Vagina (tissue), 2 donors: ENCODE measurements around the gene MTO1. TPM values are rescaled to one million over a fixed set of nuclear protein-coding genes. Genes with fewer than 3 reads are reported as not detected.
"Not testable (repeated sequence)": the region's sequence is repeated elsewhere in the genome, so short reads cannot be mapped to it uniquely, and the experiment has no call there.

Experiments
- DNase-seq, 2 donors: peaks; one replicate each; pipeline ENCODE4 v3.0.0-alpha.2; 2017; ENCODE audit errors: extremely low spot score in 2 of 2
- H3K27ac ChIP-seq: fragments of 200-600 bp; sonication (generic); one replicate; pipeline ENCODE4 v1.5.1; 2019
- H3K27me3 ChIP-seq: fragments of 200-600 bp; sonication (generic); one replicate; pipeline ENCODE4 v1.5.1; 2019
- H3K36me3 ChIP-seq, 2 donors: fragments of 200-600 bp; sonication (generic); one replicate each; pipeline ENCODE4 v1.5.1; 2017 to 2019
- H3K4me1 ChIP-seq: fragments of 200-600 bp; sonication (generic); one replicate; pipeline ENCODE4 v1.5.1; 2019
- H3K4me3 ChIP-seq, 2 donors: fragments of 200-600 bp; sonication (generic); 1 replicate in 1 of 2; 2 replicates in 1 of 2; pipeline ENCODE4 v1.5.1; 2016 to 2019
- H3K9me3 ChIP-seq: fragments of 200-600 bp; sonication (generic); one replicate; pipeline ENCODE4 v1.5.1; 2019
- POLR2A ChIP-seq, 2 donors: fragments of 450-650 bp; IDR thresholded peaks; one replicate each; pipeline ENCODE4 v1.6.1; 2017; ENCODE audit warnings: antibody characterized with exemption in 2 of 2, mild to moderate bottlenecking in 2 of 2, moderate library complexity in 2 of 2
- POLR2AphosphoS5 ChIP-seq, 2 donors: sonication (generic); formaldehyde crosslinking; IDR thresholded peaks; one replicate each; pipeline ENCODE4 v1.9.0; 2017; ENCODE audit warnings: antibody characterized with exemption in 2 of 2, mild to moderate bottlenecking in 2 of 2, low read depth in 1 of 2; ENCODE audit not compliant: insufficient read depth in 1 of 2
- intact Hi-C: fragments of 100-400 bp; cut with DNase I; formaldehyde crosslinking; loops from one replicate; pipeline ENCODE4 v1.15.1; 2023
- total RNA-seq: library from RNA; depleted of rRNA; stranded (reverse); fragments of >200 nt; gene quantifications from one replicate; pipeline ENCODE4 v1.2.3, GENCODE V29; 2016
- TF ChIP-seq, protein P1 (sequence below), 3 experiments: fragments of 450-650 bp in 2 of 3; fragments of 200-600 bp in 1 of 3; sonication (generic) in 1 of 3; IDR thresholded peaks; one replicate each; pipeline ENCODE4 v1.5.1; 2017 to 2019; ENCODE audit warnings: antibody characterized with exemption in 3 of 3, mild to moderate bottlenecking in 2 of 3, moderate library complexity in 2 of 3

MTO1 gene
- total RNA-seq, 1 donor from 2014 or later = 26.0 TPM

DNA sequence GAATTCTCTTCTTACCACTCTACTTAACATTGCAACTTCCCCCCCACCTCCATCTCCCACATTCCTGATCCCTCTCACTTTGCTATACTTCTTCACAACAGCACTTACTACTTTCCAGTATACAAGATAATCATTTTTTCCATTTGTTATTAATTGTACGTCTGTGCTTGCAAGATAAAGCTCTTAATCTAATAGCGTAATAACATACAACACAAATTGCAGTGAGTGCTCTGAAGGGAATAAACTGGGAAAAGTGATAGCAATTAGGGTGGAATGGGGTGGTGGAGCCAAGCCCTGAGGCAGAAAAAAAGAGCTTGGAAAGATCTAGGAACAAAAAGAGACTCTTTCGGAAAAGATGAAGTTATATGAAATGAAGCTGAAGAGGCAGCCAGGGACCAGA is 18.0 kb upstream of the MTO1 start:
- Histone ChIP-seq H3K9me3 (no peaks in the 10 kb centered on the region), H3K4me1 (no peaks in the 10 kb centered on the region), H3K4me3 (no peak overlapping the region), H3K27me3 (no peaks in the 10 kb centered on the region), H3K27ac (no peak overlapping the region), H3K36me3 (no peaks in the 10 kb centered on the region)
- DNase-seq = no peak
- TF ChIP-seq, protein P1, sequence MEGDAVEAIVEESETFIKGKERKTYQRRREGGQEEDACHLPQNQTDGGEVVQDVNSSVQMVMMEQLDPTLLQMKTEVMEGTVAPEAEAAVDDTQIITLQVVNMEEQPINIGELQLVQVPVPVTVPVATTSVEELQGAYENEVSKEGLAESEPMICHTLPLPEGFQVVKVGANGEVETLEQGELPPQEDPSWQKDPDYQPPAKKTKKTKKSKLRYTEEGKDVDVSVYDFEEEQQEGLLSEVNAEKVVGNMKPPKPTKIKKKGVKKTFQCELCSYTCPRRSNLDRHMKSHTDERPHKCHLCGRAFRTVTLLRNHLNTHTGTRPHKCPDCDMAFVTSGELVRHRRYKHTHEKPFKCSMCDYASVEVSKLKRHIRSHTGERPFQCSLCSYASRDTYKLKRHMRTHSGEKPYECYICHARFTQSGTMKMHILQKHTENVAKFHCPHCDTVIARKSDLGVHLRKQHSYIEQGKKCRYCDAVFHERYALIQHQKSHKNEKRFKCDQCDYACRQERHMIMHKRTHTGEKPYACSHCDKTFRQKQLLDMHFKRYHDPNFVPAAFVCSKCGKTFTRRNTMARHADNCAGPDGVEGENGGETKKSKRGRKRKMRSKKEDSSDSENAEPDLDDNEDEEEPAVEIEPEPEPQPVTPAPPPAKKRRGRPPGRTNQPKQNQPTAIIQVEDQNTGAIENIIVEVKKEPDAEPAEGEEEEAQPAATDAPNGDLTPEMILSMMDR (IDR thresholded peaks at IDR 0.05) = no peak
- TF ChIP-seq POLR2AphosphoS5 (IDR thresholded peaks at IDR 0.05; ENCODE audit: insufficient read depth in 1 of 2, low read depth in 1 of 2) (no peak), POLR2A (IDR thresholded peaks at IDR 0.05) (no peak)
- intact Hi-C loops = no loop called here

- DNase-seq = no peak
- peak overlapping the region; percentile 91 for H3K27ac ChIP-seq
- H3K36me3 ChIP-seq = no peaks in the 10 kb centered on the region
- no peaks in the 10 kb centered on the region for H3K27me3 ChIP-seq
- intact Hi-C loops = loop anchor here (10.0 kb wide), 1 partner anchor 73 kb away; the partner anchor contains the start of gene EEF1A1
- peaks cover 16% of the 10 kb centered on the region for H3K4me1 ChIP-seq
- no peaks in the 10 kb centered on the region for H3K9me3 ChIP-seq
- TF ChIP-seq POLR2AphosphoS5 (IDR thresholded peaks at IDR 0.05; ENCODE audit: insufficient read depth in 1 of 2, low read depth in 1 of 2) (no peak), POLR2A (IDR thresholded peaks at IDR 0.05) (no peak)
- TF ChIP-seq, protein P1 (IDR thresholded peaks at IDR 0.05) = no peak
- peak overlapping the region; percentile 62 to 81 for H3K4me3 ChIP-seq
These were observed 10.1 kb upstream of the MTO1 start for GRCh38 chr6:73451223-73452106.

- intact Hi-C loops = loop anchor here (10.0 kb wide), 1 partner anchor 73 kb away; the partner anchor contains the start of gene EEF1A1
- DNase-seq = no peak
- H3K9me3 ChIP-seq = no peaks in the 10 kb centered on the region
- H3K27ac ChIP-seq = peak within 1 kb of the TSS; percentile 91
- peaks cover 16% of the 10 kb centered on the region for H3K4me1 ChIP-seq
- H3K4me3 ChIP-seq = peak within 1 kb of the TSS; percentile 62 to 81
- no peaks in the 10 kb centered on the region for H3K36me3 ChIP-seq
- TF ChIP-seq POLR2A (IDR thresholded peaks at IDR 0.05) = peak in 1 of 2 donors; percentile 43
- TF ChIP-seq, protein P1 (IDR thresholded peaks at IDR 0.05) = no peak
- peak in 1 of 2 donors; percentile 76 for TF ChIP-seq POLR2AphosphoS5 (IDR thresholded peaks at IDR 0.05; ENCODE audit: insufficient read depth in 1 of 2, low read depth in 1 of 2)
- no peaks in the 10 kb centered on the region for H3K27me3 ChIP-seq
These were observed 9.5 kb upstream of the MTO1 start, which contains the start of gene CGAS for GRCh38 chr6:73452107-73452461. CGAS (minus strand) TSS chr6:73452297; CDS start chr6:73452181, 116 bp downstream.

GRCh38 chr6:73455865-73456629 is 5.5 kb upstream of the MTO1 start:
- no peaks in the 10 kb centered on the region for H3K36me3 ChIP-seq
- H3K4me1 ChIP-seq = peaks cover 16% of the 10 kb centered on the region
- no peak for TF ChIP-seq POLR2AphosphoS5 (IDR thresholded peaks at IDR 0.05; ENCODE audit: insufficient read depth in 1 of 2, low read depth in 1 of 2)
- TF ChIP-seq POLR2A (IDR thresholded peaks at IDR 0.05) = no peak
- TF ChIP-seq, protein P1 (IDR thresholded peaks at IDR 0.05) = no peak
- intact Hi-C loops = loop anchor here (10.0 kb wide), 1 partner anchor 69 kb away; the partner anchor contains the start of gene EEF1A1
- no peaks in the 10 kb centered on the region for H3K27me3 ChIP-seq
- no peak overlapping the region for H3K4me3 ChIP-seq
- H3K27ac ChIP-seq = no peak overlapping the region
- DNase-seq = no peak
- H3K9me3 ChIP-seq = no peaks in the 10 kb centered on the region

GRCh38 chr6:73459474-73459873 is 2.1 kb upstream of the MTO1 start:
- not testable (repeated sequence) for H3K36me3 ChIP-seq, H3K27ac ChIP-seq, H3K27me3 ChIP-seq, H3K9me3 ChIP-seq, H3K4me3 ChIP-seq, DNase-seq
- H3K4me1 ChIP-seq = peaks cover 28% of the 10 kb centered on the region
- intact Hi-C loops = loop anchor here (10.0 kb wide), 1 partner anchor 65 kb away; the partner anchor contains the start of gene EEF1A1
